GM18909 (cell line): ENCODE data around the gene DCTPP1.
"Not testable (repeated sequence)": the region's sequence is repeated elsewhere in the genome, so short reads cannot be mapped to it uniquely, and the experiment has no call there.

ENCODE experiments used
- ATAC-seq: cut with Tn5 transposase; IDR thresholded peaks from one replicate; pipeline ENCODE4 v1.9.1; 2021; ENCODE audit warnings: mild to moderate bottlenecking; ENCODE audit not compliant: unreplicated experiment, poor library complexity

DCTPP1 gene

GRCh38 chr16:30416624-30417528 is 13.0 kb downstream of the DCTPP1 start:
- ATAC-seq: no peak

- no peak for ATAC-seq
These were observed 13.7 kb downstream of the DCTPP1 start for GRCh38 chr16:30416047-30416603.

- no peak for ATAC-seq
These were observed 15.7 kb downstream of the DCTPP1 start for GRCh38 chr16:30414159-30414558.

GRCh38 chr16:30413112-30413806 is 16.6 kb downstream of the DCTPP1 start:
- ATAC-seq: no peak

- ATAC-seq: peak; percentile 42
These were observed 20.4 kb downstream of the DCTPP1 start for GRCh38 chr16:30409125-30410060.

GRCh38 chr16:30407804-30408534 is 21.9 kb downstream of the DCTPP1 start:
- ATAC-seq: no peak

GRCh38 chr16:30407102-30407803 is 22.6 kb downstream of the DCTPP1 start, which contains the start of gene ZNF771:
TSS of gene ZNF771 (plus strand) at chr16:30407606. CDS start at chr16:30408054, 448 bp downstream.
- peak; percentile 78 for ATAC-seq

- peak; percentile 8 for ATAC-seq
These were observed 23.1 kb downstream of the DCTPP1 start for GRCh38 chr16:30406795-30407101.

- ATAC-seq: no peak
These were observed 27.9 kb downstream of the DCTPP1 start for GRCh38 chr16:30401768-30402425.

GRCh38 chr16:30399435-30400186 is 30.2 kb downstream of the DCTPP1 start:
- ATAC-seq: no peak

GRCh38 chr16:30398661-30399434 is 31.0 kb downstream of the DCTPP1 start:
- no peak for ATAC-seq

GRCh38 chr16:30397776-30398660 is 31.8 kb downstream of the DCTPP1 start:
- ATAC-seq: no peak

GRCh38 chr16:30397056-30397455 is 32.8 kb downstream of the DCTPP1 start:
- no peak for ATAC-seq

- ATAC-seq: not testable (repeated sequence)
These were observed 33.2 kb downstream of the DCTPP1 start for GRCh38 chr16:30396627-30397026.

GRCh38 chr16:30395992-30396585 is 33.7 kb downstream of the DCTPP1 start:
- ATAC-seq: no peak
